Stimulated activated CD8-positive, alpha-beta memory T cell treated with anti-CD3 and anti-CD28 coated beads, Interleukin-4, amount 100 ng/mL, for 1 hour (primary cell): ENCODE data around the gene HNRNPCL1.
"Not testable (repeated sequence)": the region's sequence is repeated elsewhere in the genome, so short reads cannot be mapped to it uniquely, and the experiment has no call there.

ENCODE experiments used
- DNase-seq, 2 donors: peaks; one replicate each; pipeline ENCODE4 v3.0.0-alpha.2; 2020; ENCODE audit warnings: low read depth in 2 of 2, low spot score in 1 of 2

HNRNPCL1 gene

DNA sequence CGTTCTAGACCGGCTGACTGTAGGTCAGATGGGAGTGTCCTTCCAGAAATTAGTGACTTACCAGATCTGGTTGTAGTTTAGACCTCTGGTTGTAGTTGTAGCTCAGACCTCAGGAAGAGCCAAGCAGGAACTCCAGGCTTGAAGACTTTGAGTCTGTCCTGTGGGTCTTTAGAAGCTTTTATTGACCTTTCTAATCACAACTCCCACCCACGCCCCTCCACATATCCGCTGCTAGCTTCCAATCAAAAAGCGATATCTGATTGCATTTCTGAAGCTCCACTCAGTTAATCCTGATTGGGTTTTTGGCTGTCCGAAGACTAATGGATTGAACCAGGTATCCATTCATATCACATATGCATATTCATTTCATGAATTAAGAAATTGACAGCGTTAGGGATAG is at the start of gene HNRNPCL1:
Gene HNRNPCL1 (minus strand): TSS at position 101 of the 400 bp plus-strand sequence. CDS start 431 bp downstream, outside the sequence.
- DNase-seq = not testable (repeated sequence)

DNA sequence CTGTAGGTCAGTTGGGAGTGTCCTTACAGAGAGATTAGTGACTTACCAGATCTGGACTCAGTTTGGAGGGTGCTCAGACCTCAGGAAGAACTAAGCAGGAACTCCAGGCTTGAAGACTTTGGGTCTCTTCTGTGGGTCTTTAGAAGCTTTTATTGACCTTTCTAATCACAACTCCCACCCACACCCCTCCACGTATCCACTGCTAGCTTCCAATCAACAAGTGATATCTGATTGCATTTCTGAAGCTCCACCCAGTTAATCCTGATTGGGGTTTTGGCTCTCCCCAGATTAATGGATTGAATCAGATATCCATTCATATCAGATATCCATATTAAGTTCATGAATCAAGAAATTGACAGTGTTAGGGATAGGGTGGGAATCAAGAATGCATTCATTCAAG is 49.6 kb upstream of the HNRNPCL1 start, which contains the start of gene PRAMEF10:
Gene PRAMEF10 (minus strand): TSS at position 101 of the 400 bp plus-strand sequence. CDS start 2,423 bp downstream, outside the sequence.
- DNase-seq = not testable (repeated sequence)

DNA sequence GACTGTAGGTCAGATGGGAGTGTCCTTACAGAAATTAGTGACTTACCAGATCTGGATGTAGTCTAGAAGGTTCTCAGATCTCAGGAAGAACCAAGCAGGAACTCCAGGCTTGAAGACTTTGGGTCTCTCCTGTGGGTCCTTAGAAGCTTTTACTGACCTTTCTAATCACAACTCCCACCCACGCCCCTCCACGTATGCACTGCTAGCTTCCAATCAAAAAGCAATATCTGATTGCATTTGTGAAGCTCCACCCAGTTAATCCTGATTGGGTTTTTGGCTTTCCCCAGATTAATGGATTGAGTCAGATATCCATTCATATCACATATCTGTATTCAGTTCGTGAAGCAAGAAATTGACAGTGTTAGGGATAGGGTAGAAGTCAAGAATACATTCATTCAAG is 37.6 kb upstream of the HNRNPCL1 start, which contains the start of gene PRAMEF4:
Gene PRAMEF4 (minus strand): TSS at position 101 of the 400 bp plus-strand sequence. CDS start 2,807 bp downstream, outside the sequence.
- not testable (repeated sequence) for DNase-seq

DNA sequence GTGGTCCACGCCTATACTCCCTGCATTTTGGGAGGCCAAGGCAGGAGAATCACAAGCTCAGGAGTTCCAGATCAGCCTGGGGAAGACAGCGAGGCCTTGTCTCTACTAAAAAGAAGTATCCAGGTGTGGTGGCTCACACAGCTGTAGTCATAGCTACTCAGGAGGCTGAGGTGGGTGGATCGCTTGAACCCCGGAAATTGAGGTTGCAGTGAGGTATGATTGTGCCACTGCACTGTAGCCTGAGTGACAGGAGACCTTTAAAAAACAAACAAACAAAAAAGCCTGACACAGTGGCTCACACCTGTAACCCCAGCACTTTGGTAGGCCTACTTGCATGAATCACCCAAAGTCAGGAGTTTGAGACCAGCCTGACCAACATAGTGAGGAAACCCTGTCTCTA is 29.9 kb upstream of the HNRNPCL1 start:
- DNase-seq = not testable (repeated sequence)

DNA sequence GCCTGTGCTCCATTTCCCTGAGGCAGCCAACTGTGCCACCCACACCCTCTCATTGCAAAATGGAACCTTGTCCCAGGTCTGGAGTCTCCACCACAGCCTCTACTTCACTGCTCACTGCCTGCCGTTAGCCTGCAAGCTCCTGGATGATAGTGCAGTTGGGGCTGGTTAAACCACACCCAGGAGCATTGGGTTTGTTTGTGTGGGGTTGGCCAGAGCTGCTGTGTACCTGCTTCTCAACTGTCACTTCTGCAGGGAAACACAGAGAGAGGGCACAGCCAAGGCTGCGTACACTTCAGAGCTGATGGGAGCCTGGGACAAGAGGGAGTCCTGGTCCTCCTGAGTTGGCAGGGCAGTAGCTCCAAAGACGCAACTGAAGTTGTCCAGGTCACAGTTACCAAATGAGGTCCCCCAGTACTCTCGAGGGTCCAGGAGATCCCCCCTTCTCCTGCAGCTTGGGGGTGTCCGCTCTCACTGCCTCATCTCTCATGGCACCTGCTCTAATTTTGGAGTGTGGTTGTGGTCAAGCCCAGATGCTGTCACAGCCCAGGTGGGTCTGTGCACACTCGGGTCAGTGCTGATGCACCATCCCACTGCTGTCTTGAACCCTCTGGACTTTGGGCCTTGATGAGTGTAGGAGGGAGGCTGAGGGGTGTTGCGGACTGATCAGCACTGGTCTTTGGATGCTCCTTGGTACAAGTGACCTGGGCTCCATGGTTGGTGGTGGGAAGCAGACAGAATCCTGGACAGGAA is 14.8 kb upstream of the HNRNPCL1 start:
- not testable (repeated sequence) for DNase-seq

DNA sequence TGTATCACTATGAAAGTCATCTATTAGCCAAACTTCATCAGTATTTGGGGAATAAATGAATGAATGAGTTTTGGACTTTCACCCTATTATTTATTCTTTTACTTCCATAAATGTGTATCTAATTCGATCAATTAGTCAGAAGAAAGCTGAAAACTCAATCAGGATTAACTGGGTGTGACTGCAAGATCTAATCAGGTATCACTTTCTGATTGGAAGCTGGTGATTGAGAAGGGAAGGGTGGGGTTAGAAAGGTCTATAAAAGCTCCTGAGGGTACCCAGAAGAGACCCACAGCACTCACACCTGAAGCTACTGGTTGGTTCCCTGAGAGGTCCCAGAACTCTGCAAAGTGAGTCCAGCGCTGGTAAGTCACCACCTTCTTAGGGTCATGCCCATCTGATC is 8.3 kb upstream of the HNRNPCL1 start, which contains the start of gene PRAMEF2:
Gene PRAMEF2 (plus strand): TSS at position 301 of the 400 bp plus-strand sequence. CDS start 1,924 bp downstream, outside the sequence.
- not testable (repeated sequence) for DNase-seq

DNA sequence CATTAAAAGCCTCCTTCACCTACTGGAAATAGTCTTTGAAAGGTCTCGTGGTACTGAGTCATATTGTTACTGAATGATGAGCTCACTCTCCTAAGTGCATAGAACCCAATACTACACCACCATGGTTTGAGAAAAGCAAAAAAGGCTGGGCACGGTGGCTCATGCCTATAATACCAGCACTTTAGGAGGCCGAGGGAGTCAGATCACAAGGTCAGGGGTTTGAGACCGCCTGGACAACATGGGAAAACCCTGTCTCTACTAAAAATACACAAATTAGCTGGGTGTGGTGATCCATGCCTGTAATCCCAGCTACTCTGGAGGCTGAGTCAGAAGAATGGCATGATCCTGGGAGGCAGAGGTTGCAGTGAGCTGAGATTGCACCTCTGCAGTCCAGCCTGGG is 3.3 kb upstream of the HNRNPCL1 start:
- DNase-seq = no peak

DNA sequence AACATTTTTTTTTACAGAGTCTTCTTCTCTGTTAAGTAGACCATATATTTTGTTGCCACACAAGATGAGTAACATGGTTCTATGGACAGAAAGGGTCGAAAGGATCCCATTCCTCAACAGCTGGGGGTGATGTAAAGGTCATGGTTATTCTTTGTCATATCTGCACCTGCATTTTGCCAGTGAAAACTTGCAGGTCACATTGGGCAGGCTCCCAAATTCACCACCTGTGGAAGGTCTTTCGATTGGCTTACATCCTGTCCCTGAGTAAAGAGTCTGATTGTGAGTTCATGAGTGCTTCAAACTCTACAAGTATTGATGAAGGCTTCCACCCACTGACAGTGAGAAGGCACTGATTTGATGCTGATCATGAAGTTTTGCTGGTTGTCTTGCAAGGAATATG is 15.3 kb downstream of the HNRNPCL1 start:
- not testable (repeated sequence) for DNase-seq

DNA sequence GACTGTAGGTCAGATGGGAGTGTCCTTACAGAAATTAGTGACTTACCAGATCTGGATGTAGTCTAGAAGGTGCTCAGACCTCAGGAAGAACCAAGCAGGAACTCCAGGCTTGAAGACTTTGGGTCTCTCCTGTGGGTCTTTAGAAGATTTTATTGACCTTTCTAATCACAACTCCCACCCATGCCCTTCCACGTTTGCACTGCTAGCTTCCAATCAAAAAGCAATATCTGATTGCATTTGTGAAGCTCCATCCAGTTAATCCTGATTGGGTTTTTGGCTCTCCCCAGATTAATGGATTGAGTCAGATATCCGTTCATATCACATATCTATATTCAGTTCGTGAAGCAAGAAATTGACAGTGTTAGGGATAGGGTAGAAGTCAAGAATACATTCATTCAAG is 17.2 kb downstream of the HNRNPCL1 start, which contains the start of gene PRAMEF11:
Gene PRAMEF11 (minus strand): TSS at position 101 of the 400 bp plus-strand sequence. CDS start 2,621 bp downstream, outside the sequence.
- not testable (repeated sequence) for DNase-seq

DNA sequence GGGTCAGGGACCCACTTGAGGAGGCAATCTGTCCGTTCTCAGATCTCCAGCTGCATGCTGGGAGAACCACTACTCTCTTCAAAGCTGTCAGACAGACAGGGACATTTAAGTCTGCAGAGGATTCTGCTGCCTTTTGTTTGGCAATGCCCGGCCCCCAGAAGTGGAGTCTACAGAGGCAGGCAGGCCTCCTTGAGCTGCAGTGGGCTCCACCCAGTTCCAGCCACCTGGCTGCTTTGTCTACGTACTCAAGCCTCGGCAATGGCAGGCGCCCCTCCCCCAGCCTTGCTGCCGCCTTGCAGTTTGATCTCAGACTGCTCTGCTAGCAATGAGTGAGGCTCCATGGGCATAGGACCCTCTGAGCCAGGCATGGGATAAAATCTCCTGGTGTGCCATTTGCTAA is 29.5 kb downstream of the HNRNPCL1 start:
- not testable (repeated sequence) for DNase-seq

DNA sequence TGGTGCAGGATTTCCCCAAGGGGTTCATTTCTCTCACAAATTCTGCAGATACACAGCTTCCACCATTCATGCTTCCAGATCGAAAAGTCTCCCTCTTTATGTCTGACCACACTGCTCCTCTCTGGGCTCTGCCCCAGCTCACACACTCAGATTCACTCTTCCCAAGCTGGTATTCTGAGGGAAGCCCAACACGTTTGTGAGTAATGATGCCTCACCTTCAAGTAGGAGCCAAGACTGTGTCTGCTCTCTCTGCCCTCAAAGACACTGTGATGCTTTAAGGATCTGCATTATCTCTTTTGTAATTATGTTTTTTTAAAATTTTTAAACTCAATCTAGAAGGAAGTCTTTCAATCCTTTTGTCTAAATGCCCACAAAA is 37.1 kb downstream of the HNRNPCL1 start:
- no peak for DNase-seq

DNA sequence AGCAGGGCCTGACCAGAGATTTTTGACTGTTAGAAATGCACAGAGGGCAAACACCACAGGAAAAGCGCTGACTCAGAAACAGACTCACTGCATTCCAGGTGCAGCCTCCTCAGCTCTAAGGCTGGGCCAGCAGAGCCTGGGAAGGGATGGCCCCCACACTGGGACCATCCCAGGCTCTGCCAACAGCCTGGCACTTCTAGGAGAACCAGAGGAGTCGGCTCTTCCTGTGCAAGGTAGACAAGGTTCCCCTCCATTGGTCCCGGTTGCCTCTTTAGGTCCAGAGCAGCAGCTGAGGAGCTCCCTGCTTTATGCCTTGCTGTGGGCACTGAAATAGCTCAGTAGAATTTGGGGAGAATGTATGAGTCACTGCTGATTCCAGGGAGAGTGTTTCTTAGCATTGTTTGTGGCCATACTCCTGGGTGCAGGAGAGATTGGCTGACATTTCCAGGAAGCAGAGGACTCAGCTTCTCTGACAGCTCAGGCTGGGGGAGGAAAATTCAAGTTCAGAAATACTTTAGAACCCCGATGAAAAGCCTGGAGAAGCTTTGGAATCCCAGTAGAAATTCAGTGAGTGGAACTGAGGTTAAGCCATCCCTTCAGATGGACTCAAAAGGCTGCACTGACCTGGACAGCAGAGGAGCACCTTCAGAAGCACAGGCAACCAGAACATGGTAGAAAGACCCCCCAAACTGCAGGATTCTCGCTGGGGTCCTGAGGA is 37.7 kb downstream of the HNRNPCL1 start:
- DNase-seq = no peak

DNA sequence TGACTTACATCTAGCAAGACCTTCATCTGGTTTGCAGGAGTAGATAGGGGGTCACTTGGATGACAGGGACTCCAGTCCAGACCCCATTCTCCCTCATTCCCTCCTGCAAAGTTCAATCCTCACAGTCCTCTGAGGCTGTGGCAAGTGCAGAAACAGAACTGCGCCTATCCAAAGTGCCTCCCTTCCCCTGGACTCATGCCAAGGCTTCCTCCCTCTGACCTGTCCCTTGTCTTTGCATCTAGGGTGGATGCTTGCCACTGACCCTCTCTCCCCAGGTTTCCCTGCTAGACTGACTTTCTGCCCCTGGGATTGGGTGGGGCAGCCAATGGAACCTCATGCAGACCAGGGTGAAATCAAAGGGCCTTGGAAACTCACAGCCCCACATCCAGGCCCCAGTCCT is 38.6 kb downstream of the HNRNPCL1 start:
- no peak for DNase-seq

DNA sequence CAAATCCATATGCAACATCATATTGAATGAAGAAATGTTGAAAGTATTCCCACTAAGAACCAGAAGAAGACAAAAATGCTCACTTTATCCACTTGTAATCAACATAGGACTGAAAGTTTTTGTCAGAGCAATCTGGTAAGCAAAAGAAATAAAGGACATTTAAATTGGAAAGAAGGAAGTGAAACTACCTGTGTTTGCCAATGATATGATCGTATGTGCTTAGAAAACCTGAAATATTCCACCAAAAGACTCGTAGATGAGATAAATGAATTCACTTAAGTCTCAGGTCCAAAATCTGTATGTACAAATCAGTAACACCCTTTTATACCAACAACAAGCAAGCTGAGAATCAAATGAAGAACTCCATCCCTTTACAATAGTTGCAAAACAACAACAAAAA is 48.8 kb downstream of the HNRNPCL1 start:
- DNase-seq = no peak

DNA sequence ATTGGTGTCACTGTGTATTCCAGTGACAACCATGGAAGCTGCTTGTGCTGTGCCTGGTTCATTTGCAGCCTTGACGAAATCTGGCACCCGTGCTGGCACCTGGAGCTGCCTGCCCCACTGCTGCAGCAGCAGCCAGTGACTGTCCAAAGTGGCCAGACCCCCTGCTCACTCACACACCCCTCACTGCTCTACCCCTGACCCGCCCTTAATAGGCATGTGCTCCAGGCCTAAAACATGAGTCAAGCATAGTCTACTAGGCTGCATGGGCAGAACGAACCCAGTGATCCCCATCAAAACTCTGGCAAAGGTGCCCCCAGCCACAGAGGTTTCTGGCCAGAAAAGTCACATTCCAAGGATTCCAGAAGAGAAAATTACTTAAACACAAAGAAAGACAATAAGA is 49.6 kb downstream of the HNRNPCL1 start:
- no peak for DNase-seq
